ENCODE results near the gene PHF5A. TPM values are rescaled to one million over a fixed set of nuclear protein-coding genes. Genes with fewer than 3 reads are reported as not detected.

Gene PHF5A
- total and polyA plus RNA-seq, 10 of the 15 experiments (the other 5 are each of a cell fraction or from before 2014, with no cell fraction given), result 40.5 to 115 (median 79.2) TPM

GRCh38 chr22:41444360-41445128 lies 23.9 kb downstream of the PHF5A start (continued):
- no peak for TF ChIP-seq BCLAF1 (IDR thresholded peaks at IDR 0.05)
- TF ChIP-seq SUZ12 (IDR thresholded peaks at IDR 0.05; ENCODE audit: unreplicated experiment), result no peak
- TF ChIP-seq ZBTB11 (CRISPR knock-in tag; IDR thresholded peaks at IDR 0.05), result no peak
- TF ChIP-seq PAX8 (IDR thresholded peaks at IDR 0.05), result no peak
- TF ChIP-seq IRF3 (IDR thresholded peaks at IDR 0.05), result no peak
- no peak for TF ChIP-seq CBX3 (IDR thresholded peaks at IDR 0.05; ENCODE audit: borderline replicate concordance, low read depth)
- no peak for TF ChIP-seq ZSCAN29 (IDR thresholded peaks at IDR 0.05)
- TF ChIP-seq HSF1 (IDR thresholded peaks at IDR 0.05; ENCODE audit: low read depth, low read length), result no peak
- no peak for TF ChIP-seq TCF12 (IDR thresholded peaks at IDR 0.05; ENCODE audit: low read depth, low read length)
- TF ChIP-seq IRF5 (IDR thresholded peaks at IDR 0.05; ENCODE audit: borderline replicate concordance), result no peak
- TF ChIP-seq PAX5 (IDR thresholded peaks at IDR 0.05; ENCODE audit: borderline replicate concordance, low read depth, low read length), result no peak
- 0 out of 4 replicates have a peak, but pooled peaks of 1 of the 2 experiments have one; percentile 21 for TF ChIP-seq EP300 (IDR thresholded peaks at IDR 0.05; ENCODE audit: borderline replicate concordance in 1 of 2, control insufficient read depth in 1 of 2, low read depth in 2 of 2, low read length in 2 of 2)
- TF ChIP-seq CEBPZ (IDR thresholded peaks at IDR 0.05; ENCODE audit: low read depth, low read length), result no peak
- TF ChIP-seq CHD4 (IDR thresholded peaks at IDR 0.05), result no peak
